GM21360 (cell line): ENCODE measurements around the gene CACNA1C.
"Not testable (repeated sequence)": the region's sequence is repeated elsewhere in the genome, so short reads cannot be mapped to it uniquely, and the experiment has no call there.

Experiments
- ATAC-seq: cut with Tn5 transposase; IDR thresholded peaks from one replicate; pipeline ENCODE4 v1.9.1; 2021; ENCODE audit warnings: mild to moderate bottlenecking, moderate library complexity; ENCODE audit not compliant: unreplicated experiment

CACNA1C gene

GRCh38 chr12:2110127-2110526 lies 57.3 kb downstream of the CACNA1C start:
- no peak for ATAC-seq

GRCh38 chr12:2110849-2111566 lies 58.2 kb downstream of the CACNA1C start:
- ATAC-seq, result no peak

- ATAC-seq, result no peak
Measured at GRCh38 chr12:2111826-2112225, 59.0 kb downstream of the CACNA1C start.

GRCh38 chr12:2112401-2112800 lies 59.6 kb downstream of the CACNA1C start:
- ATAC-seq, result no peak

GRCh38 chr12:2113119-2113912 lies 60.5 kb downstream of the CACNA1C start:
- ATAC-seq, result no peak

GRCh38 chr12:2114071-2114470 lies 61.3 kb downstream of the CACNA1C start:
- no peak for ATAC-seq

- no peak for ATAC-seq
Measured at GRCh38 chr12:2115101-2115845, 62.5 kb downstream of the CACNA1C start.

GRCh38 chr12:2117541-2117940 lies 64.8 kb downstream of the CACNA1C start:
- ATAC-seq, result no peak

GRCh38 chr12:2118061-2118460 lies 65.3 kb downstream of the CACNA1C start:
- no peak for ATAC-seq

GRCh38 chr12:2118481-2119255 lies 65.9 kb downstream of the CACNA1C start:
- no peak for ATAC-seq

- no peak for ATAC-seq
Measured at GRCh38 chr12:2119266-2119665, 66.5 kb downstream of the CACNA1C start.

GRCh38 chr12:2120982-2121758 lies 68.4 kb downstream of the CACNA1C start:
- no peak for ATAC-seq

GRCh38 chr12:2124466-2125023 lies 71.8 kb downstream of the CACNA1C start:
- ATAC-seq, result no peak

- ATAC-seq, result no peak
Measured at GRCh38 chr12:2125651-2126522, 73.1 kb downstream of the CACNA1C start.

- ATAC-seq, result no peak
Measured at GRCh38 chr12:2126676-2127406, 74.1 kb downstream of the CACNA1C start.

GRCh38 chr12:2129076-2129475 lies 76.3 kb downstream of the CACNA1C start:
- no peak for ATAC-seq

- ATAC-seq, result not testable (repeated sequence)
Measured at GRCh38 chr12:2135661-2136418, 83.1 kb downstream of the CACNA1C start.
